Nephron (organoid): Measurements from ENCODE around the gene SERPINB5.

Source experiments
- H3K27ac Mint-ChIP-seq, 3 experiments: 2 replicates each; pipeline ENCODE4 v1.8.0; 2020; ENCODE audit warnings: mixed read lengths in 3 of 3, mild to moderate bottlenecking in 2 of 3, moderate library complexity in 1 of 3
- H3K27me3 Mint-ChIP-seq: 2 replicates; pipeline ENCODE4 v1.8.0; 2021; ENCODE audit warnings: low read depth, mild to moderate bottlenecking, moderate library complexity, mixed read lengths
- H3K36me3 Mint-ChIP-seq: 2 replicates; pipeline ENCODE4 v1.8.0; 2020; ENCODE audit warnings: low read depth, mixed read lengths
- H3K4me1 Mint-ChIP-seq: 2 replicates; pipeline ENCODE4 v1.8.0; 2020; ENCODE audit warnings: mixed read lengths
- H3K4me3 Mint-ChIP-seq, 3 experiments: 2 replicates each; pipeline ENCODE4 v1.8.0; 2020; ENCODE audit warnings: mild to moderate bottlenecking in 3 of 3, mixed read lengths in 3 of 3, moderate library complexity in 2 of 3
- H3K9me3 Mint-ChIP-seq: 2 replicates; pipeline ENCODE4 v1.8.0; 2020; ENCODE audit warnings: mixed read lengths
- TF ChIP-seq, protein P1 (sequence below), 3 experiments: fragments of 200-600 bp; sonication (generic); IDR thresholded peaks; one replicate each; pipeline ENCODE4 v1.5.0; 2021; ENCODE audit warnings: antibody characterized with exemption in 3 of 3; ENCODE audit not compliant: unreplicated experiment in 3 of 3

SERPINB5 gene, protein sequence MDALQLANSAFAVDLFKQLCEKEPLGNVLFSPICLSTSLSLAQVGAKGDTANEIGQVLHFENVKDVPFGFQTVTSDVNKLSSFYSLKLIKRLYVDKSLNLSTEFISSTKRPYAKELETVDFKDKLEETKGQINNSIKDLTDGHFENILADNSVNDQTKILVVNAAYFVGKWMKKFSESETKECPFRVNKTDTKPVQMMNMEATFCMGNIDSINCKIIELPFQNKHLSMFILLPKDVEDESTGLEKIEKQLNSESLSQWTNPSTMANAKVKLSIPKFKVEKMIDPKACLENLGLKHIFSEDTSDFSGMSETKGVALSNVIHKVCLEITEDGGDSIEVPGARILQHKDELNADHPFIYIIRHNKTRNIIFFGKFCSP

DNA sequence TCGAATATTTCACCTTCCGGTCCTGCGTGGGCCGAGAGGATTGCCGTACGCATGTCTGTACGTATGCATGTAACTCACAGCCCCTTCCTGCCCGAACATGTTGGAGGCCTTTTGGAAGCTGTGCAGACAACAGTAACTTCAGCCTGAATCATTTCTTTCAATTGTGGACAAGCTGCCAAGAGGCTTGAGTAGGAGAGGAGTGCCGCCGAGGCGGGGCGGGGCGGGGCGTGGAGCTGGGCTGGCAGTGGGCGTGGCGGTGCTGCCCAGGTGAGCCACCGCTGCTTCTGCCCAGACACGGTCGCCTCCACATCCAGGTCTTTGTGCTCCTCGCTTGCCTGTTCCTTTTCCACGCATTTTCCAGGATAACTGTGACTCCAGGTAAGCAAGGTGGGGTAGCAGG is at the start of gene SERPINB5:
TSS of gene SERPINB5 (plus strand) at position 291 of the 400 bp plus-strand sequence. CDS start 7,471 bp downstream, outside the sequence.
- no peak within 1 kb of the TSS for H3K27ac Mint-ChIP-seq
- H3K4me3 Mint-ChIP-seq, result no peak within 1 kb of the TSS

DNA sequence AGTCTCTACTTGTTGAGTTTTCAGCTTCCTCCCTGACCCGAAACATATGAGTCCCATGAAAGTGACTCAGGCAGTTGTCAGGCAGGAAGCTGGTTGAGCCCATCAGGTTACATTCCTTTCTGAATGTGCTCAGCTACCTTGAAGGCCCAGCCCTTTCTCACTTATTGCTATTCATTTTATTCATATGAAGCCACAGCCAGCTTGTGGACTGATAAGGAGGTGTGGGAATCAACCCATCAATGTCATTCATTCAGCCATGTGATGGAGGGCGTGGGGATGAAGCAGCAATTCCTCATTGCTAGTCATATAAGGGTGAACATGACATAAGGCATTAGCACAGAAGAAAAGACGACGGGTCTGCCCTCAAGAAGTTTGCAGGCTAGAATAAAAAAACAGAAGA is 49.2 kb upstream of the SERPINB5 start:
- Mint-ChIP-seq H3K4me1 (peaks cover 9% of the 10 kb centered on the region), H3K9me3 (no peaks in the 10 kb centered on the region), H3K36me3 (no peaks in the 10 kb centered on the region), H3K27ac (no peak overlapping the region), H3K27me3 (peaks cover 3% of the 10 kb centered on the region), H3K4me3 (no peak overlapping the region)
- TF ChIP-seq, protein P1, sequence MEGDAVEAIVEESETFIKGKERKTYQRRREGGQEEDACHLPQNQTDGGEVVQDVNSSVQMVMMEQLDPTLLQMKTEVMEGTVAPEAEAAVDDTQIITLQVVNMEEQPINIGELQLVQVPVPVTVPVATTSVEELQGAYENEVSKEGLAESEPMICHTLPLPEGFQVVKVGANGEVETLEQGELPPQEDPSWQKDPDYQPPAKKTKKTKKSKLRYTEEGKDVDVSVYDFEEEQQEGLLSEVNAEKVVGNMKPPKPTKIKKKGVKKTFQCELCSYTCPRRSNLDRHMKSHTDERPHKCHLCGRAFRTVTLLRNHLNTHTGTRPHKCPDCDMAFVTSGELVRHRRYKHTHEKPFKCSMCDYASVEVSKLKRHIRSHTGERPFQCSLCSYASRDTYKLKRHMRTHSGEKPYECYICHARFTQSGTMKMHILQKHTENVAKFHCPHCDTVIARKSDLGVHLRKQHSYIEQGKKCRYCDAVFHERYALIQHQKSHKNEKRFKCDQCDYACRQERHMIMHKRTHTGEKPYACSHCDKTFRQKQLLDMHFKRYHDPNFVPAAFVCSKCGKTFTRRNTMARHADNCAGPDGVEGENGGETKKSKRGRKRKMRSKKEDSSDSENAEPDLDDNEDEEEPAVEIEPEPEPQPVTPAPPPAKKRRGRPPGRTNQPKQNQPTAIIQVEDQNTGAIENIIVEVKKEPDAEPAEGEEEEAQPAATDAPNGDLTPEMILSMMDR (IDR thresholded peaks at IDR 0.05; ENCODE audit: unreplicated experiment in 3 of 3), result no peak

More for the DNA sequence above, at the start of gene SERPINB5:
- no peaks in the 10 kb centered on the region for H3K4me1 Mint-ChIP-seq
- no peaks in the 10 kb centered on the region for H3K9me3 Mint-ChIP-seq
- no peaks in the 10 kb centered on the region for H3K36me3 Mint-ChIP-seq
- TF ChIP-seq, protein P1 (IDR thresholded peaks at IDR 0.05; ENCODE audit: unreplicated experiment in 3 of 3), result no peak
- H3K27me3 Mint-ChIP-seq, result peaks cover 4% of the 10 kb centered on the region

DNA sequence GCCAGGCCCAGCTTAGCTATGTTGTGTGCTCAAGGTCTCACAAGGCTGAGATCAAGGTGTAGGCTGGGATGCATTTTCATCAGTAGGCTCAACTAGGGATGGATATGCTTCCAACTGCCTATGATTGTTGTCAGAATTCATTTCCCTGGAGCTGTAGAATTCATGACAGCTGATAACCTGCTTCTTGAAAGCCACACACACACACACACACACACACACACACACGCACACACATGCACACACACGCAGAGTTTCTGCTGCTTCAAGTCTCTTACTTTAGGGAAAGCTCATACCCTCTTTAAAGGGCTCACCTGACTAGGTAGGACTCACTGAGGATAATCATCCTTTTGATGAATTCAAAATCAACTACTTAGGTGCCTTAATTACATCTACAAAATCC is 46.2 kb upstream of the SERPINB5 start:
- Mint-ChIP-seq H3K36me3 (no peaks in the 10 kb centered on the region), H3K4me1 (no peaks in the 10 kb centered on the region), H3K27me3 (peaks cover 8% of the 10 kb centered on the region), H3K9me3 (no peaks in the 10 kb centered on the region), H3K27ac (no peak overlapping the region), H3K4me3 (no peak overlapping the region)
- TF ChIP-seq, protein P1 (IDR thresholded peaks at IDR 0.05; ENCODE audit: unreplicated experiment in 3 of 3), result no peak

DNA sequence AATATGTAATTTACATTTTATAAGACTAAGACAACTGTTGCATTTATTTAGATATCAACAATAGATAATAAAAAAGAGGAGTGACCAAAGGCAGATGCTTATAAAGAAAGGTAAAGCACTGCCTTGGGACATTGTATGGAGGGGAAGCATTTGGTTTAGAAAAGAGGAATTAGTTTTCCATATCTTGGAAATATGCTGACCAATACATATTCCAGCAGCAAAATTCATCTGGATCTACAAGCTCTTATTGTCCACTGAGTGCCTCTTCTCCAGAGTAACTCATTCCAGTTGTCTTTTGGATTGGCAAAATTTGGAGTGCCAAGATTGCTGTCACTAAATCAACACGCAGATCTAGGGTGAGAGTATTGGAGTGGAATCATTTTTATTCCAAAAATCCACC is 45.6 kb upstream of the SERPINB5 start:
- no peaks in the 10 kb centered on the region for H3K36me3 Mint-ChIP-seq
- no peaks in the 10 kb centered on the region for H3K4me1 Mint-ChIP-seq
- TF ChIP-seq, protein P1 (IDR thresholded peaks at IDR 0.05; ENCODE audit: unreplicated experiment in 3 of 3), result no peak
- no peak overlapping the region for H3K27ac Mint-ChIP-seq
- peaks cover 4% of the 10 kb centered on the region for H3K27me3 Mint-ChIP-seq
- no peak overlapping the region for H3K4me3 Mint-ChIP-seq
- H3K9me3 Mint-ChIP-seq, result no peaks in the 10 kb centered on the region

DNA sequence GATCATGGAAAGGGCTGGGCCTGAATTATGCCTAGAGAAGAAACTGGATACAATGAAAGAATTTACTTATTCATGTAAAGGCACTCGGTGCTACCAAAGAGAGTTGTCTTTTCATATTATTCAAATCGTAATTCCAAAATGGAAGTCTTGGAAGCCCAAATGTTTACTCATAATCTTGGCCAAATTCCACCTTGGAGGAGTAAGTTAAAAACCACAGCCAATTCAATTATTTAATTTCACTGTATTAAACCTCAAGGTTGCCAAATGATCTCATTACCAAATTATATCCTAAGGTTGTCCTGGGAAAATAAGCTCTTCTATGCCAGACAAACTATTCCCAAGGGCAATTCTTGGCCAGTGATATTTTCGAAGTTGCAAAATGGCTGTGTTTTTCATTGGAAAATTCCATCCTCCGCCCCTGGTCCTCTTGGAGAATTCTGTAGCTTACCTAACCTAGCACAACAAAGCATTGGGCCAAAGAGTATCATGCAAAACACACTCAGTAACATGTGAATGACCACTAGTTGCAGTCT is 43.4 kb upstream of the SERPINB5 start:
- peaks cover 4% of the 10 kb centered on the region for H3K27me3 Mint-ChIP-seq
- H3K4me1 Mint-ChIP-seq, result no peaks in the 10 kb centered on the region
- no peak overlapping the region for H3K4me3 Mint-ChIP-seq
- H3K27ac Mint-ChIP-seq, result no peak overlapping the region
- TF ChIP-seq, protein P1 (IDR thresholded peaks at IDR 0.05; ENCODE audit: unreplicated experiment in 3 of 3), result no peak
- H3K36me3 Mint-ChIP-seq, result no peaks in the 10 kb centered on the region
- no peaks in the 10 kb centered on the region for H3K9me3 Mint-ChIP-seq

DNA sequence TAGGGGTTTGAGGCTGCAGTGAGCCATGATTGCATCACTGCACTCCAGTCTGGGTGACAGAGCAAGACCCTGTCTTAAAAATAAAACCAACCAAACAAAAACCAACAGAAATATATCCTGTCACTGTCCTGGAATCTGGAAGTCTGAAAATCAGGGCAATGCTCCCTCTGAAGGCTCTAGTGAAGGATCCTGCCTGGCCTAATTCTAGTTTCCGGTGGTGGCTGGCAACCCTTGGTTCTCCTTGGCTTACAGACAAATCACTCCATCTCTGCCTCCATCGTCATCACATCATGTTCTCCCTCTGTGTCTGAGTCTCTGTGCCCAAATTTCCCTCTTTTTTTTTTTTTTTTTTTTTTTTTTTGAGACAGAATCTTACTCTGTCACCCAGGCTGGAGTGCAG is 38.6 kb upstream of the SERPINB5 start:
- Mint-ChIP-seq H3K4me3 (no peak overlapping the region), H3K27ac (no peak overlapping the region), H3K9me3 (no peaks in the 10 kb centered on the region), H3K4me1 (no peaks in the 10 kb centered on the region), H3K36me3 (no peaks in the 10 kb centered on the region), H3K27me3 (peaks cover 4% of the 10 kb centered on the region)
- TF ChIP-seq, protein P1 (IDR thresholded peaks at IDR 0.05; ENCODE audit: unreplicated experiment in 3 of 3), result no peak
